ENCODE data around the gene DUSP6.

DUSP6 gene

DNA sequence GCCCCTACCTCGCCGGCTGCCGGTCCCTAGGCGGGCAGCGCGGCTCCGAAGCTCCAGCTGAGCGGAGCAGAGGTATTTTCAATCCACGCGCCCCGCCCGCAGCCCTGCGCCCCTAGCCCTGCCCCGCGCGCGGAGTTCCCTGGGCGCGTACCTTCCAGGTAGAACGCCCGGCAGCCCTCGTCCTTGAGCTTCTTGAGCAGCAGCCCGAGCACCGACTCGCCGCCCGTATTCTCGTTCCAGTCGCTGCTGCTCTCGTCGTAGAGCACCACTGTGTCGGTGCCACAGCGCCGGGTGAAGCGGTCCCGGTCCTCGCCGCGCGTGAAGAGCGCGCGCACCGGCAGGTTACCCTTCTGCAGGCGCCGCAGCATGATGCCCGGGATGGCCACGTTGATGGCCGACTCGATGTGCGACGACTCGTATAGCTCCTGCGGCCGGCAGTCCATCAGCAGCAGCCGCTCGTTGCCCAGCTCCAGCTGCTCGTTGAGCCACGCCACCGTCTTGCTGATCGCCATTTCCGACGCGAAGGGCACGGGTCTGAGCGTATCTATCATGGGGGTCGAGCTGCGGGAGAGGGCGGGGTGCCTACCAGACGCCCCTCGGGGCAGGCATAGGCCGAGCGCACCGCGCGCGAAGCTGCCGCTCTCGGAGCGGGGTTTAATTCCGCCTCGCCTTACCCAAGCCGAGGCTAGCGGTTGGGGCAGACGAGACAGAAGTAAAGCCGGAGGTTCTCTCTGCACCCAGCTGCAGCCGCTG is 636 bp downstream of the DUSP6 start:
- ATAC-seq (replicated peaks) (peak; percentile 25 to 29), DNase-seq (no peak)
- Mint-ChIP-seq H3K27ac (peak overlapping the region; percentile 91), H3K36me3 (peaks cover 2 to 5% of the 10 kb centered on the region in 2 donors), H3K9me3 (no peaks in the 10 kb centered on the region), H3K27me3 (no peaks in the 10 kb centered on the region), H3K4me1 (peaks cover 50 to 71% of the 10 kb centered on the region in 2 donors), H3K4me3 (peak overlapping the region; percentile 98 to 100)

DNA sequence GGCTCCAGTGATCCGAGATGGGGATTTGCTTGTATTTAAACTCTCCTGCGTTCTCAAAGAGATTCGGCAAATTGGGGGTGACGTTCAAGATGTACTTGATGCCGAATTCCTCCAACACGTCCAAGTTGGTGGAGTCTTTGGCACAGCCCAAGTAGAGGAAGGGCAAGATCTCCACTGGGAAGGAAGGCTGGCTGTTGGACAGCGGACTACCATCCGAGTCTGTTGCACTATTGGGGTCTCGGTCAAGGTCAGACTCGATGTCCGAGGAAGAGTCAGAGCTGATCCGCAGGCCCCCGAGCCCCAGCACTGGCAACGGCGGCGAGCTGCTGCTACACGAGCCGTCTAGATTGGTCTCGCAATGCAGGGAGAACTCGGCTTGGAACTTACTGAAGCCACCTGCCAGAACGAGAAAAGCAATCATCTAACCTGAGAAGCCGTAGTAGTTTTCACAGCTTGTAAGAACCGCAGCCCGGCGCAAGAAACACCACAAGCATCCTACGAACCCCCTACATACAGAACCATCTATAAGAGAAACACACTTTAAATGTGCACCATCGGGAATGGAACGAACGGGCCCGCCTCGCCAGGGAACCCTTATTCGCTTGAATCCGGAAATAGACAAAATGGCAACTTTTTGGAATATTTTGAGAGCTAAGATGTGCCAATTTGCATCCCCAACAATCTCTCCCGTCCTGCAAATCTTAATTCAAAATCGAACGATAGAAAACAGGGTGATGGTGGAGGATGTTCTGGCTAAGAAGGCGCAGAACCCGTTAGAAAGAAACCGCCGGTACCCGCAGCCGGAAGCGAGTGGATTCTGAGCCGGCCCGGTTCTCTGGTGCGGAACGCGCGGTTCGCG is 1.4 kb downstream of the DUSP6 start:
- no peak for DNase-seq
- ATAC-seq (replicated peaks), result no peak
- H3K4me1 Mint-ChIP-seq, result peaks cover 54 to 74% of the 10 kb centered on the region in 2 donors
- H3K9me3 Mint-ChIP-seq, result no peaks in the 10 kb centered on the region
- peak overlapping the region; percentile 89 for H3K27ac Mint-ChIP-seq
- H3K4me3 Mint-ChIP-seq, result peak overlapping the region; percentile 98 to 100
- peaks cover 2 to 5% of the 10 kb centered on the region in 2 donors for H3K36me3 Mint-ChIP-seq
- no peaks in the 10 kb centered on the region for H3K27me3 Mint-ChIP-seq

DNA sequence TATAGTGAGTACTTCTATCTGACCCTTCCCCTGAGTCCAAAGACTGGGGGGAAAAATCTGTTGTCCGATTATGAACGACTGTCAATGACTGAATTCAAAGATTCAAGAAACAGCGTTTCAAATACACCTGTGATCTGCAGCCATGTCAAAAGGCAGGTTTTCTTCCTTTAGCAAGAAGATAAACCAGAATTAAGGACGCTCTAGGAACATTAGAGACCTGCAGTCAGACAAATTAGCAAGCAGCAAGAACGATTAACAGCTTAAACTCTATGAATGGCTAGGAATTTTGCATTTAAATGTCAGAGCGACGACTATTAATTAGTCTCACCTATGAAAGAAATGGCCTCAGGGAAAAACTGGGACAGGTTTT is 2.1 kb downstream of the DUSP6 start:
- no peak for DNase-seq
- peak overlapping the region; percentile 98 to 100 for H3K4me3 Mint-ChIP-seq
- no peak for ATAC-seq (replicated peaks)
- peaks cover 55 to 74% of the 10 kb centered on the region in 2 donors for H3K4me1 Mint-ChIP-seq
- no peaks in the 10 kb centered on the region for H3K9me3 Mint-ChIP-seq
- H3K36me3 Mint-ChIP-seq, result peaks cover 2 to 5% of the 10 kb centered on the region in 2 donors
- H3K27ac Mint-ChIP-seq, result peak overlapping the region; percentile 89
- no peaks in the 10 kb centered on the region for H3K27me3 Mint-ChIP-seq

DNA sequence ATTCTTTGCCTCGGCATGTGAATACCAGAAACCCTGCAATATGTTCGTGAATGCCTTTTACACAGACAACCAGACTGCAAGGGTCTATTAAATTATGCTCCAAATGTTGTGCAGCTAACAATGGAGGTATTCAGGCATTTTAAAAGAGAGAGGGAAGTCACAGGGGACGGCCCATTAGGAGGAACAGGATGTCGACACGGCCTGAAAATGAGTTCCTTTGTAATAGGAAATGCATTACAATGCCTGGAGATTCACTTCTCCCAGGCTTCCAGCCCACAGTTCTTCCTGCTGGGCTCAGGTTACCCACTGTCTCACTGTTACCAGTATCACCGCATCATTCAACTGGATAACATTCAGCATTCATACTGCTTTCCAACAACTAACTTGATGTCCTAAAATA is 2.5 kb downstream of the DUSP6 start:
- no peak for DNase-seq

DNA sequence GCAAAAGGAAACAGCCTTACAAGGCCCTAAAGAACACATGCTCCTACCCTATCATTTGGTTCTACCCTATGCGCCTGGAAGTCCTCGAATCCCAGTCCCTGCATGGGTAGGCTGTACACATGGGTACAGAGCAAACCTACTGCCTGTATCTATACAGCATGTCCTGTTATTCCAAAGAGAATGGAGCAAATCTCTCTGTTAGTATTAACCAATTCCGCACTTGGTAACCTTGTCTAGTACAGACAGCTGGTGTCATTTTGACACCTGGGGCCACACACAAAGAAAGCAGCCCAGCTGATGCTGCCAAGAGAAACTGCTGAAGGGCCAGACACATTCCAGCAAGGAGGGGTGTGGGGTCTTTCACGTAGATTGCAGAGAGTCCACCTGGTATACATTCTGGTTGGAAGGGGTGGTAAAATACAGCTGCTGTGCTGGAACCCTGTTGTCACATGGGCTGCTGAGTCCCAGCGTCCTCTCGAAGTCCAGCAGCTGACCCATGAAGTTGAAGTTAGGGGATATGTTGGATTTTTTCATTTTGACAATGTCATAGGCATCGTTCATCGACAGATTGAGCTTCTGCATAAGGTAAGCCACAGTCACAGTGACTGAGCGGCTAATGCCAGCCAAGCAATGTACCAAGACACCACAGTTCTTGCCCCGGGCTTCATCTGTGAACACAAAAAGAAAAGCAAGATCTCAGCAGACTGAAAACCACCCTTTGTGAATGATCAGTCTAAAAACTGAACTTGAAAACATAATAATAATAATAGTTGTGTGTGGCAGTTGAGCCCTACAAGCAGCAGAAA is 3.2 kb downstream of the DUSP6 start:
- Mint-ChIP-seq H3K27me3 (no peaks in the 10 kb centered on the region), H3K9me3 (no peaks in the 10 kb centered on the region), H3K27ac (no peak overlapping the region), H3K36me3 (peaks cover 2 to 5% of the 10 kb centered on the region in 2 donors), H3K4me1 (peaks cover 52 to 74% of the 10 kb centered on the region in 2 donors), H3K4me3 (peak overlapping the region in 1 of 2 donors; percentile 48)
- DNase-seq (no peak), ATAC-seq (replicated peaks) (no peak)

More for the DNA sequence above, 2.5 kb downstream of the DUSP6 start:
- peaks cover 2 to 5% of the 10 kb centered on the region in 2 donors for H3K36me3 Mint-ChIP-seq
- no peak for ATAC-seq (replicated peaks)
- H3K4me1 Mint-ChIP-seq, result peaks cover 52 to 74% of the 10 kb centered on the region in 2 donors
- no peak overlapping the region for H3K27ac Mint-ChIP-seq
- H3K27me3 Mint-ChIP-seq, result no peaks in the 10 kb centered on the region
- peak overlapping the region; percentile 98 to 100 for H3K4me3 Mint-ChIP-seq
- H3K9me3 Mint-ChIP-seq, result no peaks in the 10 kb centered on the region

DNA sequence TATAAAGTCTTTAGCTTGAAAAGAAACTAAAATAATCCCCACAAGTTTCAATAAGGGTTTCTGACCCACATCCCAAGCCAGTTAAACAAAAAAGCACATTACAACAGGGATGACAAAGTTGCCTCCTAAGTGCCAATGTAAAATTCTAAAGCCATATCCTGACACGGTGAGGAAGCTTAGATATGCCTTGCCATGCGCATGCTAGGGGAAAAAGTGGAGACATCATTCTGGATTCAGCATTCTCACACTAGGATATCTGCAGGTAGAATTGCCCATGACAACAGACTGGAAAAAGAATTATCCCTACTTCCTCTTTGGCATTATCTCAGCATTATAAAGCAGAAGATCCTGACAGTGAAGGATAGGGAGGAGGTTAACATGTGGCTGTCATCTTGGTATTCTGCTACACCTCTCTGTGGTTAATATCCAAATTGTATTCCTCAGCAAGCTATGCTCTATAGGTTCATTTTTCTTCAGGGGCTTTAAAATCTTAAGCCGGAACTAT is 4.9 kb downstream of the DUSP6 start:
- no peak overlapping the region for H3K4me3 Mint-ChIP-seq
- peaks cover 2 to 8% of the 10 kb centered on the region in 2 donors for H3K36me3 Mint-ChIP-seq
- H3K4me1 Mint-ChIP-seq, result peaks cover 53 to 85% of the 10 kb centered on the region in 2 donors
- DNase-seq (no peak), ATAC-seq (replicated peaks) (no peak)
- H3K9me3 Mint-ChIP-seq, result no peaks in the 10 kb centered on the region
- no peak overlapping the region for H3K27ac Mint-ChIP-seq
- peaks cover 0 to 6% of the 10 kb centered on the region in 2 donors for H3K27me3 Mint-ChIP-seq

DNA sequence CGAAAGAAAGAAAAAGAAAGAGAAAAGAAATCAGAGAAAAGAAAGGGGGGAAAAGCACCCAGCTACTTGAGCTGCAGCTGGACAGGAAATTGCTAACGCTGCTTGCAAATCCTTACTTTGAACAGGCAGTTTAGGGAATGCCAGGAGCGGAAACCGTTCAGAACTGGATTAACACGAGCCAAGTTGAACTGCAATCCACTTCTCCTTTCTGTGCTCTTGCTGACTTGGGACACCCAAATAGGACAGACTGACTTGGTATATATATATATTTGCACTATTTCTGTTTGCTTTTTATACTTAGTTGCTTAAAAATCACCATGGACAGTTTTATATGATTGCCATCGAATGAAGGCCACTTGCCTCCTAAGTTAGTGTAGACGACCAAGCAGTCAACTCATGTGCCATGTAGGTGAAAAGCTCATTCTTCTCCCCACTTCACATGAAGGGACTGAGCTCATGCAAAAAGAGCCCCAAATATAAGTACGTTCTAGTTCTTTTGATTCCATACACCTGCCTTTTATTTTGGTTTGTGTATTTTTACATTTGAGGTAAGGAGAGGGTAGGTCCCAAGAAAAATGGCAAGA is 5.5 kb downstream of the DUSP6 start:
- Mint-ChIP-seq H3K9me3 (no peaks in the 10 kb centered on the region), H3K27me3 (peaks cover 0 to 6% of the 10 kb centered on the region in 2 donors), H3K4me3 (peak overlapping the region; percentile 80 to 82), H3K27ac (peak overlapping the region; percentile 70), H3K36me3 (peaks cover 1 to 8% of the 10 kb centered on the region in 2 donors), H3K4me1 (peaks cover 49 to 80% of the 10 kb centered on the region in 2 donors)
- ATAC-seq (replicated peaks), result no peak
- no peak for DNase-seq

DNA sequence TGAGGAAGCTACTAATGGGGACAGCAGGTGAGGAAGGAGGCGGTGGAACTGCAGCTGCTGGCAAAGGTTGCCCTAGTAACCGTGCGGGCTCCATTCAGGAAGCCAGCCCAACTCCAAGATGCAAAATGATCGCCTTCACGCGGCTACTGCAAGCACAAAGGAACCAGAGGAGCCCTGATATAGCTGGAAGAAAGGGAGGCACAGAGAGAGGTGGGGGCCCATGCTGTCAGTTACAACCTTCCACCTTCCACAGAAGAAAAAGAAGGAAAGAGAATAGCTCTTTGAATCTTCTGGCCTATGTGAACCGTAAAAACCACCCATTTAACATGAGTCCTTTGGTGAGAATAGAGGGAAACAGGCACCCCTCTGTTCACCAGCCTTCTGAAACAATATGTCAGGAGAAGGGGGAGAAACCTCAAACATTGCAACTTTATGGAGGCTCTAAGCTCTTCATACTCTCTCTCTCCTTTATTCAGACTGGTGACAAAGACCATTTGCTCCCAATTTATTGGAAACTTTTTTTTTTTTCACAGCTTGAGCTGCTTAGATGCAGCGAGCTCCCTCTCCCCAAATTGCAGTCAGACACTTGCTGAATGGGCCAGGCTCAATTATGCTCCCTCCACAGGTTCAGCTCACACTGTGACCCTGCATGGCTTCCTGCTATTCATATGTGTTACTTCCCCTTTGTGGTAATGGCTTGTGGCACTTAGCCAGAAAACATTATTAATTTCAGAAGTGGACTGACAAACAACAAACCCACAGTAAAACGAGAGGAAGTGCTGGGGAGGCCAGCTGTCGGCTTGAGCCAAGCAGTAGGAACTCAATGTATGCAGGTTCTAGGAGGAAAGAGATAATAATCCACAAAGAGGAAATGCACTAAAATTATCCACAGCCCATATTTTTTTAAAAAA is 6.2 kb downstream of the DUSP6 start:
- peak; percentile 79 for DNase-seq
- Mint-ChIP-seq H3K36me3 (peaks cover 0 to 8% of the 10 kb centered on the region in 2 donors), H3K4me1 (peaks cover 45 to 73% of the 10 kb centered on the region in 2 donors)

DNA sequence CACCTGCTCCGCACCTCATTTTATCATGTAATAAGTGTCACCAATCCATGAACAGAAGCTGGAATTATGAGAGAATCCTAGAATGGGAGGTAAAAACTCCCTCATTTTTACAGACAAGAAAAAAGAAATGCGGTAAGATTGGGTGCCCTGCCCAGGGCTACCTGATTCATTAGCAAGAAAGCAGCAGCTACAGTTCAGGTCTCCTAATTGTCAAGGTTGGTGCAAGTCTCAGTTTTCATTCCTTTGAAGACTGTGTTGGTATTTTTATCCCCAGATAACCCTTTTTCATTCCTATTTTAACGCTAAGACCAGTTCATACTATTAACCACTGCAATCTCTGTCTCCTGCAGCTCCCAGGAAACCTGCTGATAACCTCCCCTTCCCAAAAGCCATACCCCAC is 6.9 kb downstream of the DUSP6 start:
- peaks cover 0 to 3% of the 10 kb centered on the region in 2 donors for H3K36me3 Mint-ChIP-seq
- peaks cover 0 to 6% of the 10 kb centered on the region in 2 donors for H3K27me3 Mint-ChIP-seq
- no peak overlapping the region for H3K4me3 Mint-ChIP-seq
- H3K9me3 Mint-ChIP-seq, result no peaks in the 10 kb centered on the region
- DNase-seq, result no peak
- peak overlapping the region; percentile 14 for H3K27ac Mint-ChIP-seq
- H3K4me1 Mint-ChIP-seq, result peaks cover 38 to 66% of the 10 kb centered on the region in 2 donors
- ATAC-seq (replicated peaks), result no peak

More for the DNA sequence above, 6.2 kb downstream of the DUSP6 start:
- peak overlapping the region; percentile 80 to 82 for H3K4me3 Mint-ChIP-seq
- H3K27ac Mint-ChIP-seq, result peak overlapping the region; percentile 70
- peaks cover 0 to 6% of the 10 kb centered on the region in 2 donors for H3K27me3 Mint-ChIP-seq
- ATAC-seq (replicated peaks), result peak; percentile 97 to 98
- H3K9me3 Mint-ChIP-seq, result no peaks in the 10 kb centered on the region

DNA sequence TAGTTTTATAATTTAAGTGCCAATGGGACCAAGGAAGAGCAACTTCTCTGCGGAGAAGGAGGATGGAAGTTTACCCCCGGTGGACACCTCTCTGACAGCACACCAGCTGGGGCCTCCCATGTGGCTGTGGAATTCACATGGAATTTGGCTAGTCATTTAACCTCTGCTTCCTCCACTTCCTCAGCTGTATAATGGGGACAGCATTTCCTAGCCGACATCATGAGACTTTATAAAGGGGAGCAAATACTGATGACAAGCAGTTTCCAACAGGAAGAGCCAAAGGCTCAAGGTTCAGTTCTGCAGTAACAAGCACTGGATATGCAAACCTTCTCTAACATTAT is 7.5 kb downstream of the DUSP6 start:
- ATAC-seq (replicated peaks) (no peak), DNase-seq (no peak)
- no peaks in the 10 kb centered on the region for H3K9me3 Mint-ChIP-seq
- no peak overlapping the region for H3K4me3 Mint-ChIP-seq
- H3K4me1 Mint-ChIP-seq, result peaks cover 32 to 61% of the 10 kb centered on the region in 2 donors
- H3K27me3 Mint-ChIP-seq, result peaks cover 0 to 6% of the 10 kb centered on the region in 2 donors
- H3K36me3 Mint-ChIP-seq, result peaks cover 0 to 3% of the 10 kb centered on the region in 2 donors
- H3K27ac Mint-ChIP-seq, result no peak overlapping the region

DNA sequence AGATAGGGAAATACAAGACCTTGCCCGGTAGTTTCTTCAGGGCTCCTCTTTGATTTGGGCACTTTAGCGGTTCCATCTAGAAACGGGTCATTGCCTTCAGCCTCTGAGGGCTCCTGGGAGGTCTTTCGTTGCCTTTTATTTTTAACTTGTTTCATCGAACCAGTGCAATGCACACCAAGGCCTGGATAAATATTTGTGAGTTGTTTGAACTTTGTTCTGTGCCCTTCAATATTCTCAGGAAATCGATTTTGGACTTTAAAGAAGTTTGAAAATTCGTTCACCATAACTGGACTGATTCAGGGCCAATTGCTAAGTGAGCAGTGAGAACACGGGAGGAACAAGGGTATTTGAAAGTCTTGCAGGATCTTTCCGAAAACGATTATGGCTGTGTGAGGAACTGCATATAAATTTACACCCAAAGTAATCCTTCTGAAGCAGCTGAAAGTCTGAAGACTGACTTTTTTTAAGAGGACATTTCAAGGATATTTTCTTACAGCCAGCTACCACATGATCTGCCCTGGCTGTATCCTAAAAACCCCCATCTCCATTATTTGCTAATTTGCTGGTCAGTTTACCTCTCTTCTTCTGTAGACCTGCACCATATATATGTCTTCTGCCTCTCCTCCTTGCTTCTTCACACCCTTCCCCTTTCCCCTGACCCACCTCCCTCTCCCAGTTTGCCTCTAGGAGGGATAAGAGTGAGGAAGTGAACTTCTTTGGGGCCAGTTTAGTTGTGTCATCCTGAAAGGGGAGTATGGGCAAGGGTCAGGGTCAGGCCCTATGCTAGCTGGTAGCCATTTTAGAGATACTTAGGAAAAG is 8.0 kb downstream of the DUSP6 start:
- Mint-ChIP-seq H3K27ac (no peak overlapping the region), H3K27me3 (peaks cover 0 to 6% of the 10 kb centered on the region in 2 donors), H3K4me1 (peaks cover 29 to 60% of the 10 kb centered on the region in 2 donors), H3K4me3 (no peak overlapping the region), H3K36me3 (peaks cover 0 to 3% of the 10 kb centered on the region in 2 donors), H3K9me3 (no peaks in the 10 kb centered on the region)
- no peak for ATAC-seq (replicated peaks)
- DNase-seq, result no peak

DNA sequence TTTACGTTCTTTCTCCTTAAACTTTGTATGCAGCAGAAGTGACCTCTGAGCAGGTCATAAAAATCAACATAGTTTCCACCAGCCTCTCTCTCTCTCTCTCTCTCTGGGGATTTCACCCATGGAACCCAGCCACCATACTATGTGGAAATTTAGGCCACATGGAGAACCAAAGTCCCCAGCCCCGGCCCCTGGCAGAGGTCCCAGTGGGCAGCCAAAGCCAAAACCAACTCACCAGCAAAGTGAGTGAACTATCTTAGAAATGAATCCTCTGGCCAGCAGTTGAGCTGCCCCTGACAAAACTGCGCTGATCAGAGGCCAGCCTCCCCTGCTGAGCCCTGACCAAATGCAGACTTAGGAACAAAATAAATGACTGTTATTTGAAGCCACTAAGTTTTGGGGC is 9.2 kb downstream of the DUSP6 start:
- DNase-seq (no peak), ATAC-seq (replicated peaks) (no peak)
- no peaks in the 10 kb centered on the region for H3K9me3 Mint-ChIP-seq
- H3K4me3 Mint-ChIP-seq, result no peak overlapping the region
- H3K36me3 Mint-ChIP-seq, result peaks cover 0 to 3% of the 10 kb centered on the region in 2 donors
- H3K4me1 Mint-ChIP-seq, result peaks cover 26 to 54% of the 10 kb centered on the region in 2 donors
- peak overlapping the region; percentile 28 for H3K27ac Mint-ChIP-seq
- peaks cover 0 to 6% of the 10 kb centered on the region in 2 donors for H3K27me3 Mint-ChIP-seq

Measured in stimulated activated naive B cell treated with anti-CD40 and anti-IgM and Interleukin-4, amounts not matched to agents 10 μg/mL and 1 μg/mL and 100 μg/mL, for 72 hours (primary cell).